ENCODE data around the gene PSMC5. TPM values are rescaled to one million over a fixed set of nuclear protein-coding genes. Genes with fewer than 3 reads are reported as not detected.

Gene PSMC5
- total RNA-seq, 1 experiment from 2014 or later: 183 TPM

GRCh38 chr17:63854709-63855108, 27.5 kb downstream of the PSMC5 start:
- H3K4me1 ChIP-seq (ENCODE audit: insufficient read depth, low read length): no peaks in the 10 kb centered on the region
- no peak overlapping the region for H2AFZ ChIP-seq (ENCODE audit: low read length)
- no peak overlapping the region for H2BK20ac ChIP-seq (ENCODE audit: low read depth, low read length, poor library complexity, severe bottlenecking)
- no peak overlapping the region for H2BK5ac ChIP-seq (ENCODE audit: insufficient read length, low read length)
- Mint-ChIP-seq H3K4me3 (no peak overlapping the region), H3K4me1 (no peaks in the 10 kb centered on the region; a peak in 1 of 4 replicates), H3K36me3 (ENCODE audit: insufficient read depth in 1 of 3, low read depth in 3 of 3) (0 out of 7 replicates have a peak, but pooled peaks cover 0 to under 1% (median 0%) of the 10 kb centered on the region in 3 experiments), H3K9me3 (0 out of 5 replicates have a peak, but pooled peaks cover 0 to 2% of the 10 kb centered on the region in 2 experiments), H3K27ac (no peak overlapping the region), H3K27me3 (ENCODE audit: low read depth) (peaks cover 42% of the 10 kb centered on the region)
- H4K91ac ChIP-seq (ENCODE audit: insufficient read length, low read depth, low read length): no peak overlapping the region
- H2BK12ac ChIP-seq (ENCODE audit: insufficient read length, low read depth, low read length): no peak overlapping the region
- H3K56ac ChIP-seq (ENCODE audit: insufficient read length, low read depth, low read length): no peak overlapping the region
- H3K4ac ChIP-seq (ENCODE audit: low read depth, low read length): no peak overlapping the region
- no peaks in the 10 kb centered on the region for H3K23me2 ChIP-seq (ENCODE audit: insufficient read length, low read depth, low read length, poor library complexity, severe bottlenecking)
- DNase-seq: no peak
- no CpG with 5 or more reads among the region's 5 CpGs for WGBS (ENCODE audit: extremely low coverage, insufficient read length, low lambda C conversion rate)
- TF ChIP-seq CTCF (conservative IDR thresholded peaks at IDR 0.05): no peak
- H3K14ac ChIP-seq (ENCODE audit: insufficient read depth, low read length): no peak overlapping the region
- H2BK120ac ChIP-seq (ENCODE audit: low read depth, low read length, poor library complexity, severe bottlenecking): no peak overlapping the region
- H2BK15ac ChIP-seq (ENCODE audit: low read depth, low read length): no peak overlapping the region
- H3K79me2 ChIP-seq (ENCODE audit: insufficient read depth, low read length): no peaks in the 10 kb centered on the region
- no peak overlapping the region for H3K4me2 ChIP-seq (ENCODE audit: insufficient read depth, insufficient read length, low read length)
- no peak overlapping the region for H3K18ac ChIP-seq (ENCODE audit: insufficient read length, low read depth, low read length)
- H4K20me1 ChIP-seq (ENCODE audit: control insufficient read depth, insufficient read depth, insufficient read length): no peaks in the 10 kb centered on the region
- no peaks in the 10 kb centered on the region for H3K9me3 ChIP-seq (ENCODE audit: control insufficient read depth, low read depth, low read length)
- no peak overlapping the region for H4K5ac ChIP-seq (ENCODE audit: insufficient read length, low read depth, low read length)
- H3T11ph ChIP-seq (ENCODE audit: low read length): no peak overlapping the region
- H3K27me3 ChIP-seq (ENCODE audit: insufficient read depth, low read length): no peaks in the 10 kb centered on the region
- no peak overlapping the region for H3K23ac ChIP-seq (ENCODE audit: insufficient read length, low read depth, low read length)
- H4K8ac ChIP-seq (replicated peaks; ENCODE audit: insufficient read length, low read depth, low read length): no peak overlapping the region
- H3K79me1 ChIP-seq (ENCODE audit: insufficient read depth, low read depth, low read length, poor library complexity, severe bottlenecking): no peaks in the 10 kb centered on the region
- H3K9ac ChIP-seq (ENCODE audit: extremely low read depth, insufficient read length, low read length): no peak overlapping the region
- no peak overlapping the region for H2AK5ac ChIP-seq (ENCODE audit: insufficient read length, low read length)
- H3K27ac ChIP-seq (ENCODE audit: insufficient read length, low read depth, low read length): no peak overlapping the region

Measured in H9 (cell line).